Right kidney (tissue), 1 donor: Measurements from ENCODE around the gene KANSL1.
"Not testable (repeated sequence)": the region's sequence is repeated elsewhere in the genome, so short reads cannot be mapped to it uniquely, and the experiment has no call there.

Experiments
- DNase-seq: peaks from one replicate; pipeline ENCODE4 v3.0.0-alpha.2; 2016

Gene KANSL1

DNA sequence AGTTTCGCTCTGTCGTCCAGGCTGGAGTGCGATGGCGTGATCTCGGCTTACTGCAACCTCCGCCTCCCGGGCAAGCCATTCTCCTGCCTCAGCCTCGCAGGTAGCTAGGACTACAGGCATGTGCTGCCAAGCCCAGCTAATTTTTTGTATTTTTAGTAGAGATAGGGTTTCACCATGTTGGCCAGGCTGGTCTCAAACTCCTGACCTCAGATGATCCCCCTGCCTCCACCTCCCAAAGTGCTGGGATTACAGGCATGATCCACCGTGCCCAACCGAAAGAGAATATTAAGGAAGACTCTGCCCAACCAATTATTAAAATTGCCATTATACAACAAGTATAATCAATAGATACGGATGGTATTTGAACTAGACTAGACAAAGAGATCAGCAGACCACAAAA lies 82.0 kb downstream of the KANSL1 start:
- not testable (repeated sequence) for DNase-seq

DNA sequence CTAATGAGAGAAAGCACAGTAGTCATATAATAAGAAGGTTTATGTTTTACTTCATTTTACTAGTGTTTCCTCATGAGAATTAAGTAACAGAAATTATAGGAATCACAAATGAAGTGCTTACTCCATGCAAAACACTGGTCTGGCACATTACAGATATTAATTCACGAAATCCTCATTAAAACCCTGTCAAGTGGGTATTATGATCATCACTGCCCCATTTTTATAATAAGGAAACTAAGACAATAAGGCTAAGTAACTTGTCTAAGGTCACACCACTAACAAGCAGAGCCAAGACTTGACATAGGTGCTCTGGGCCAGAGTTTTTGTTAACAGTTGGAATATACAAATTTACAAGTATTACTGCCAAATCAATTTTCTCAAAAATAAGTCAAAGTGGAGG lies 83.0 kb downstream of the KANSL1 start:
- DNase-seq = no peak

DNA sequence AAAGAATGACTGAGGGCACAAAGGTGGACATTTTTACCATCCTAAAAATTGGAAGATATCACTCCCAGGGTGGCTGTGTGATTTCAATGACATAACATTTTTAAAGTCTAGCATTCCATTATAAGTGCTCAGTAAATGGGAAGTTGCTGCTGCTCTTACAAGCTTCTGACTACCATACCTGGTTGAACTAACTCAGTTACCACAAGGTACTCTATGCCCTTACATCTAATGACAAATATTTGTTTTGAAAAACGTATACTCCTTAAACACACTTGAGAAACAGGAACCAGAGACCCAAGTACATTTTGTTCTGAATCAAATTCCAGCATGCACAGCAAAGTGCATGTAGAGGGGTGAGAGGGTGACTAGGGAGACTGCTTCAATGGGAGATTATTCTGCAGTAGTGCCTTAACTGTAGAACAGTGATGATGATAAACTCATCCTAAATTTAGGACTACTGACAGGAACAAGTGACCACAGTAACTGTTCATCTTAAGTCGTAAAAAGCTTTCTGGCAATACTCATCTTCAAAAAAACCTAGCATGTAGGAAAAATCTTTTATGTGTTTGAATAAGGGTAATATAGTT lies 83.5 kb downstream of the KANSL1 start:
- no peak for DNase-seq

DNA sequence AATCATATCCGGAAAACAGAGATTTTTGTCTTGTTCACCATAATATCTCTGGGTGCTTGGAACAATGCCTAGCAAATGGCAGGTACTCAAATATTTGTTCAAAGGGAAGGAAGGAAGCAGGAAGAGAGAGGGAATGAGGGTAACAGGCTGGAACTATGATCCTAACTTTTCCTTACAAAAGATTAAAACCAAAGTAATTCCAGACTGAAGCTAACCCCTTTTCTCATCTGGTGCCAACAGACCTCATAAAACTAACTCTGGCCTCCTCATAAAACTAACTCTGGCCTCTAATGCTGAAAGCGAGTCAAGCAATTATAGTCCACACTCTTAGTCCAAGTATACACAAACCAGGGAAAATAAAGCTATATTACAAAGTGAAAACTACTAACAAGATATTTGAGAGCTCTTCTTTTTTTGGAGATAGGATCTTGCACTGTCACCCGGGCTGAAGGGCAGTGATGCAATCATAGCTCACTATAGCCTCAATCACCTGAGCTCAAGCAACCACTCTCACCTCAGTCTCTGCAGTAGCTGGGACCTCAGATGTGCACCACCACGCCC lies 84.6 kb downstream of the KANSL1 start:
- DNase-seq = no peak

DNA sequence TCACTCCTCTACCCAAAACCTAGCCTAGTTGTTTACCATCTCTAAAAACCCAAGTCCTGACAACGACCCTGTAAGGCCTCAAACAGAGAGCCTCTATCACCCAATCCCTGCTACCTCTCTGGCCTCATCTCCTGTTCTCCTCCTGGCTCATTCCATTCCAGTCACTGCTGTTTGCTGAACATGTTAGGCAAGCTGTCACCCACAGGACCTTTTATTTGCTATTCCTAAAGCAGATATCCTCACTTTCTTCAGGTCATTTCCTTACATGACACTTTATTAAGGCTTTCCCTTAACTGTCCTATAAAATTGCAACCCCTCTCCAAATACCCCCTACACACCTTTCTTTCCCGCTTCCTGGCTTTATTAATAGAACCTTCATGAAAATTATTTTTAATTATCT lies 85.1 kb downstream of the KANSL1 start:
- DNase-seq = no peak

DNA sequence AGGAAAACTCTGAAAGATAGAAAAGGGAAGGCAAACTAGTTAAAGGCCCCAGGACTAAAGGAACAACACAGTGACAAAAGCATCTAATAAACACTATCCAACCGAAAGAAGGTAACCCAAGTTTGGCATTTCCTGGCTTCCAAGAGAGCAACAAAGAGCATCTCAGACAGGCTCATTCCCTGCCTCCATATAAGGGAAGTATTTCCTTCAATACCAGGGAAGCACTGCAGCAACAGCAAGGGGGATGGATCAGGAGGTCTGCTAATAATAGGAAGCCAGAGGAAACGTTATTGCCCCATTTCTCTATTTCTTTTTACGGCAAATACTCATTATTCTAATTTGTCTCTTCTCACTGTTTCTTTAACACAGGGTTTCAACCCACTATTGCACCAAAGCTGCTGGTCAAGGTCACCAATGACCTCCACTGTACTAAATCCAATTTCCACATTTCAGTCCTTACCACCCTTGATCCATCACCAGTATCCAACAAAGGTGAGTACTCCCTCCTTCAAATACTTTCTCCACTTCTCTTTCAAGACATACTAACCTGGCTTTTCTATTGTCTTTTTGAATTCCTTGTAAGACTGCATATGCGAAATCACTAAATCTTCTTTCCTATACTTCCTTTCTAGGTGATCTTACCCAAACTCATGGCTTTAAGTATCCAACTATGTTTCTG lies 86.1 kb downstream of the KANSL1 start:
- DNase-seq = no peak

DNA sequence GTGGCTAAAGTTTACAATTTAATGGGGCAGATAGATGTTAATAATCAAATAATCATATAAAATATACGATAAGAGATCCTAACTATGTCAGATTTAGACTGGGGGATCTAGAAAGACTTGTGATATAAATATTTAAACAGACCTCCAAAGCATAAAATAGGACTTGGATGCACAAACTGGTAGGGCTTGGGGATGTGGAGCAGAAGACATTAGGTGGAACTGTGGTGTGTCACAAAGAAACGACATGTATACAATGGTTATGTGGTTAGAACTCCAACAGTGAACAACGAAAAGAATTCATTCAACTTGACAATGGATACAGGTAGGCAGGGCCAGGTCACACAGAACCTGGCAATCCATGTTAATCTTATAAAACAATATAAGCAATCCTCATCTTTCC lies 90.4 kb downstream of the KANSL1 start:
- not testable (repeated sequence) for DNase-seq

DNA sequence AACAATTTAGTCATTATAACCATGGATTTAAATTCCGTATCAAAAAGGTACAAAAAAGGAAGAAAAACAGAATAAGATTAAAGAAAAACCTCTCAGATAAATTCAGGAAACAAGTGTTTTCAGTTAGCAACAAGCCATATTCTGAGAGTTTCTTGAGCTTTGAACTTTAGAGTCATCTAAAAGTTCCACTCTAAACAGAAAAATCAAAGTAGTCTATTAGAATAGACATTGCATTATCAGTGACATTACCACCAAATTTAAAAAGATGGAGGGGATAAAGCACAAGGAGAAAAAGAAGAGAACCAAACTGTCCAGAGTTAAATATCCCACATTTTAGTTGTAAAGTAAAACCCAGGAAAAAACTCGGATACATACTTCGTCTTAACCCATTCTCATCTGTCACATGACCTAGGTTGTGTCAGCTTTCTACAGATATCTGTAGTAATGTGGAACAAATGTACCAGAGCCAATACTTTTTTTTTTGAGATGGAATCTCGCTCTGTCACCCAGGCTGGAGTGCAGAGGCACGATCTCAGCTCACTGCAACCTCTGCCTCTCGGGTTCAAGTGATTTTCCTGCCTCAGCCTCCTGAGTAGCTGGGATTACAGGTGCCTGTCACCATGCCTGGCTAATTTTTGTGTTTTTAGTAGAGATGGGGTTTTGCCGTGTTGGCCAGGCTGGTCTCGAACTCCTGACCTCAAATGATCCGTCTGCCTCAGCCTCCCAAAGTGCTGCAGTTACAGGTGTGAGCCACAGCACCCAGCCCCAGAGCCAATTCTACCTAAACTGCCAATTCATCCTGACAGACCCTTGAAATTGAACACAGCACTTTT lies 91.2 kb downstream of the KANSL1 start:
- DNase-seq = not testable (repeated sequence)

DNA sequence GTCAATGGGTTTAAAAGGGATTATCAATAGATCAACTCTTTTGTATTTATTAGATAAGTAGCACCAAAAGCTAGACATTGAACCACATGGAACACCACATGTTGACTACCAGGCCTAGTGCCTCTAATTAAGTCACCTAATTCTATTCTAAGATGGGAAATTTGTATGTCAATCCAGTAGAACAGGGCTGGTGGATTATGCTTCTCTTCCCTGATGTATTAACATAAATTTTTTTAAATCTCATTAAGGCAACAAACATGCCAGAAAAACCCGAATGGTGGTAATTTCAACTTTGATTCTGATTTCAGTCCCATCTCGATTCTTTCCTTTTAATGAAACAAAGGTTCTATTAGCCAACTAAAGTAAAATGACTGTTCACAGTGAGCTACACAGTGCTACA lies 92.6 kb downstream of the KANSL1 start:
- DNase-seq = no peak

DNA sequence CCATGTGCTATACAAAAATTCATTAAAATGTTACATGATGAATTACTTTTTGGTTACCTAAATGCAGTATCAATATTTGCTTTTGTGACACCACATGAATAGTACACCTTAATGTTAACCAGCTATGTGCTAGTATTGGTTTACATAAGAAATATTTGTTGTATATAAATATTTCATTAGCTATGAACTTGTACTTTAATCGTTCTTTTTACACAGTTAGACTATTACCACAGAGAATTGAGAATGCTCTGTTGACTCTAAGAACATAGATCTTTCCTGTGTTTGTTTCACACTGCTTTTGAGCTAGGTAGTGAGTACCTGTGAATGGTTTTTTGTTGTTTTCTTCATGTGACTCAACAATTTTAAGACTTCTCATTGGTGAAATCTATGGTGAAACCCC lies 93.4 kb downstream of the KANSL1 start:
- DNase-seq = no peak

DNA sequence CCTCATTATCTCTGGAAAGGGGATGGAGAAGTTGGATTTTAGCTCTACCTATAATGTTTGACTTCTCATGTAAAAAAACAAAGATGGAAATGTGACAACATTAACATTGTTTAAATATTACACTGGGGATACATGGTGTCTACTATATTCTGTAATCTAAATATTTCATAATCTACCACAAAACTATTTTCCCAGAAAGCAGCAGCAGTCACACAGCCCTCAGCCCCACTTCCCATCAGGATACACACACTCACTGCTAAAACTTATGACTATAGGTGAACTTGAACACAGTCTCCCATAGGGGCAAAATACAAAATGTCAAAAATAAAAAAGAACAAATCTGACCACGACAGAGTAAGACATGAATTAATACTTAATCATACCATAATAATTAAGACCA lies 95.7 kb downstream of the KANSL1 start:
- no peak for DNase-seq

DNA sequence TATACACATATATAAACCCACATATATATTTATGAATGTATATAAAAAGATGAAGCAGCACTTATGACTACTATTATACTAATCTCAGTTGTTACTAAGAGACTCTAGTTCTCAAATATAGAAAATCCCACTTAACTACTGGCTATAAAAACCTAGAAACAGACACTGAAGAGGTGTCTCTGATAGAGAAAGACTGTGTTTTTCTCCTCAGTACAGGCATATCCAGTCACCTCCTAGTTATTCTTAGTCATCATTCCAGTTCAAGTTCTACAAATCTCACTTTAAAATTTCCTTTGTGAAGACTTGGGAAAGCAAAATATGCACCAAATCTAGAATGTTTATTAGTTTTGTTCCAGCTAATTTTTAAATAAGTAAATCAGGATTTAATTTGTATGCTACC lies 100.2 kb downstream of the KANSL1 start:
- DNase-seq = no peak

DNA sequence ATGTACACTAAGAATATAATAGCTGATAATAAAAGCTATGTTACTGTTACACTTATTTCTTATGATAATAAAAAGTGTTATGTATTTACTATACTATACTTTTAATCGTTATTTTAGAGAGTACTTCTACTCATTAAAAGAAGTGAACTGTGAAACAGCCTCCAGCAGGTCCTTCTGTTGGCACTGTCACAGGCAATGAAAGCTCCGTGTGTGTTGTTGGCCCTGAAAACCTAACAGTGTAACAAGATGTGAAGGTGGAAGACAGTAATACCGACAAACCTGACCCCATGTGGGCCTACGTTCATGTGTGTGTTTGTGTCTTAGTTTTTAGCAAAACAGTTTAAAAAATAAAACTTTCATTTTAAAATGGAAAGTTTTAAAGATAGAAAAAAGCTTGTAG lies 102.4 kb downstream of the KANSL1 start:
- no peak for DNase-seq

DNA sequence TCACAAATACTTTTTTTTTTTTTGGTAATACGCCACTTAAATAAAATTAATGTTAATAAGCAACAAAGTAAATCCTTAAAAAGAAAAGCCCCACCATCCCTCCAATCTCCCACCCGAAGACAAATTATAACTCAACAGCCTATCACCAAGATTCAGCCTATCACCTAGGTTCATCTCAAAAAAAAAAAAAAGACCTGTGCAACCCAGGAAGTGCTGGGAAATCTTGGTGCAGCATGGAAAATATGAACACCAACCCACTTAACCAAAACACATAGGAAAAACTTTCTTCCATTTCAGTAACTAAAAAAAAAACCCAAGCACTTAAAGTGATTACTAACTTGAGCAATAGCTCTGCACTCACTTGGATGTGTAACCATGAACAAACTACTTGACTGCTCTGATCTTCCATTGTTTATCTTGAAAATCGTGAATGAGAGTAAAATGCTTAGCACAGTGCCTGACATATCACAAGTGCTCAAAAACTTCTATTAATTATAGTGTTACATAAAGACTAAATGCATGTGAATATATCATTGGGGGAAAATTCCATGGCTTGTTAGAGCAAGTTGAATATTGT lies 103.8 kb downstream of the KANSL1 start:
- no peak for DNase-seq

DNA sequence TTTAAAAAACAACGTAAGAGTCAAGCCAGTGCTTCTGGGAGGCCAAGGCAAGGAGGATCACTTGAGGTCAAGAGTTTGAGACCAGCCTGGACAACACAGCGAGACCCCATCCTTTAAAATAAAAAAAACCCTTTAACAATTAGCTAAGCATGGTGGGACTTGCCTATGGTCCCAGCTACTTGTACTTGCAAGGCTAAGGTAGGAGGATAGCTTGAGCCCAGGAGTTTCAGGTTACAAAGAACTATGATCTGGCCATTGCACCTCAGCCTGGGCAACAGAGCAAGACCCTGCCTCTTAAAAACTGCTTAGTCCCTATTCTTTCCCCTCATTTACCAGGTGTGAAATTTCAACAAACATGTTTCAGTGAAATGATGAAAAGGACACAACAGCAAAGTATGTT lies 104.6 kb downstream of the KANSL1 start:
- no peak for DNase-seq

DNA sequence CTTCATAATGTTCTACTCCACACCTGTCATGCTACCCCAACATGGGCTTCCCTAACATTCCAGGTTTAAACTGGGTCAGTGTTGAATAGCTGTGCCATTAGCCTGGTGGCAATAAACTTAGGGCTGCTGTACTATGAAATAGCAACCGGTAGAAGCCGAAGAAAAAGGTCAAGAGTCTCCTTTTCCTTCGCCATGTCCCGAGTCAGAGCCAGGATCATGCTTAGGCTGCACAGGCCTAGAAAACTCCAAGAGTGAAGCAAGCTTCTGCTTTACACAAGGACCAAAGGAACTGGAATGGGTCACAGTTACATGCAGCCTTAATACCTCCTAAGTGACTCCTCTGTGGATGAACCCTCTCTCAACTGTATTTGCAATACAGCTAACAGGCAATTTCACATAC lies 105.4 kb downstream of the KANSL1 start:
- not testable (repeated sequence) for DNase-seq

DNA sequence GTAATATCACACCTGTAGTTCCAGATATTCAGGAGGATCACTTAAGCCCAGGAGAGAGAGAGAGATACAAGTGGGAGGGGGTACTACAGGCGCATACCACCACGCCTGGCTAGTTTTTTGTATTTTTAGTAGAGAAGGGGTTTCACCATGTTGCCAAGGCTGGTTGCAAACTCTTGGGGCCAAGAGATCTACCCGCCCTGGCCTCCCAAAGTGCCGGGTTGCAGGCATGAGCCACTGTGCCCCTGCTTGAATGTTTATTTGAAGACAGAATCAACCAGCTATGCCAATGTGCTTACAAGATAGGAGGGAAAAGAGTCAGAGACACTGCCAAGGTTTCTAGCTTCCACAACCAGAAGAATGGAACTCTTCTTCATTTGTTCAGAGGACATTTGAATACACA lies 106.4 kb downstream of the KANSL1 start:
- no peak for DNase-seq

DNA sequence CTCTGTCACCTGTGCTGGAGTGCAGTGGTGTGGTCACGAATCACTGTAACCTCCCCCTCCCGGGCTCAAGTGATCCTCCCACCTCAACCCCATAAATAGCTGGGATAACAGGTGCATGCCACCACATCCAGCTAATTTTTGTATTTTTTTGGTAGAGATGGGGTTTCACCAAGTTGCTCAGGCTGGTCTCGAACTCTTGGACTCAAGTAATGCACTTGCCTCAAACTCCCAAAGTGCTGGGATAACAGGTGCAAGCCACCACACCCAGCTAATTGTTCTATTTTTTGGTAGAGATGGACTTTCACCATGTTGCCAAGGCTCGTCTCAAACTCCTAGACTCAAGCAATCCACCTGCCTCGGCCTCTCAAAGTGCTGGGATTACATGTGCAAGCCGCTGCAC lies 107.7 kb downstream of the KANSL1 start:
- DNase-seq = no peak

DNA sequence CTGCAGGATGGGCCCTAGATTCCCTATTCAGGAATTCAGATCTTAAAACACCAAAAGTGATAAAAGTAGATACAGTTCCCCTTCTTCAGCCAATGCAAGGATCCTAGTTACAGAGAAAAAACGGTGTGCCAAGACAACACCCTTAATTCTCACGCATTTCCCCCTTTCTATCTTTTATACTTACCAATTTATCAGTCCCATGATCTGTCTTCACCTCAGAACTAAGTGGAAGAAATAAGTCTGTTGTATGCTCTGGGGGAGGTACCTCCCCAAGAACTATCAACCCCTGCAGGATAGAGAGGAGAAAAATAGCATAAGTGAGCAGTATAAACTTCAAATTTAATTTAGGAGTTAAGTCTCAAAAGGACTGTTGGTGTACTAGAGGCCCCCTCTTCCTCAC lies 111.0 kb downstream of the KANSL1 start:
- no peak for DNase-seq

DNA sequence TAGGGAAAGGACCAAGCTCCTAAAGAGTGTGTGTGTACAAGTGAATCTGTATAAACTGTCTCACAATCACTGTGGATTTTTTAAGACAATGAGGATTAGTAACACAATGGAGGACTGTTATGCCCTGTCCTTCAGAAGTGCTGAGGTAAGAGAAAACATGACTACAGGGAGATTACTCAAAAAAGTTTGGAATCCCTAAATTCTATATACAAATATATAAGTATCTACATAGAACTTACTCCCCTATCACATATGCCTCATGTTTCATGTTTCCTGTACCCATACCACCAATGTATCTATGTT lies 112.3 kb downstream of the KANSL1 start:
- no peak for DNase-seq

DNA sequence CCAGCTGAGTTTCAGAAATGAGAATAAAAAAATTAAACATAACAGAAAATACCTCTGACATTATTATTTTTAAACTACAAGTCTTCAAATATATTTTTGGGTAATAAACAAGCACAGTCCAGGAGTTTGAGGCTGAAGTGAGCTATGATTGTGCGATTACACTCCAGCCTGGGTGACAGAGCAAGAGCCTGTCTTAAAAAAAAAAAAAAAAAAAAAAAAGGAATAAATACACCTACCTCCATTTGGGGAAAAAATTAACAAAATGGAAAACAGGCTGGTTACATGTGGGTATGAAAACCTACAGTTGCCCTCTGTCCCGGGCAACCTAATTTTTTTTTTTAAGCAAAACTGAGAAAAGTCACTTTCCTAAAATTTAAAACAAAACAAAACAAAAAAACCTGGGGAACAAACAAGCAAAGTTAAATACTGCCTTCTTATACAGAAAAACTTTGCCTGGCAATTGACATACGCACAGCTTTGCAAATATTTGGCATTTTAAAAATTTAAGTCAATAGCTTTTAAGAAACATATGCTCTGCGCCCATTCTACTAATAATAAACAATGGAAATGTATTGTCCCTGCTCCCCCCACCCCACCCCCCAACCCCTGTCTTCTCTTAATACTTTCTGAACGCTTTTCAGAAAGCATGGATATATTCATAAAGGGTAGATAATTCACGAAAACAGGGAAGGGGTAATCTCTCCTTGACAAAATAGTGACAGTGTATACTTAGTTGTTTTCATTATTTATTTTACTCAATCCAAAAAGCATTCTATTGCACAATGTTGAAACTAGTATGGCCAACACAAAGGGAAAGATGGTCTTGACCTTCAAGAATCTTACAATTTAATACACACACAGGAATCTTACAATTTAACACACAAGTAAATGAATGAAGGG lies 112.9 kb downstream of the KANSL1 start:
- no peak for DNase-seq

DNA sequence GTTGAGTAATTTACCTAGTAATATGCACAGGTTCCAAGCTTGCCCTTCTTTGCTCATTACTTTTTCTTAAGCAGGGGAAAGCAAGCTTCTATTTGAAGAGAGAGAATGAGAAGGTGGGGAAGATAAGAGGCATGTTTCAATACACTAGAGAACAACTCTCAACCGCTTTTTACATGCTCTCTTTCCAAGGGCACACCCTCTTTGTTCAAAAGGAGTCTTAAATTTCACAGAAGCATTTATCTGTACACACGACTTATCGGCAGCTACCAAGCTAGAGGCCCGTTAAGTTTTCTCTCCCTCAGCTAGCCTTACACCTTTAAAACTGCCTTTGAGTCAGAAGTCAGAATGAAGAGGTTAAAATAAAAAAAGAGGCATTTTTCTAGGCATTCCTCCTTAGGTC lies 114.6 kb downstream of the KANSL1 start:
- no peak for DNase-seq
